ENCODE measurements around the gene WDR89.

- TF ChIP-seq POLR2AphosphoS5 (IDR thresholded peaks at IDR 0.05; ENCODE audit: low read depth, low read length), result no peak
- no peak for TF ChIP-seq TAF1 (IDR thresholded peaks at IDR 0.05; ENCODE audit: borderline replicate concordance, insufficient read depth, low read length)
- TF ChIP-seq SIN3A (IDR thresholded peaks at IDR 0.05; ENCODE audit: borderline replicate concordance, insufficient read depth, low read length), result no peak
- no peak for TF ChIP-seq REST (IDR thresholded peaks at IDR 0.05; ENCODE audit: insufficient read depth in 1 of 2, low read depth in 2 of 2, low read length in 2 of 2)
Observed at GRCh38 chr14:63594455-63595372, 47.0 kb downstream of the WDR89 start.
